ENCODE measurements around the gene TNPO1.
"Not testable (repeated sequence)": the region's sequence is repeated elsewhere in the genome, so short reads cannot be mapped to it uniquely, and the experiment has no call there.

Gene TNPO1

GRCh38 chr5:72788866-72789505 lies 27.5 kb upstream of the TNPO1 start:
- Histone ChIP-seq H4K20me1 (no peaks in the 10 kb centered on the region), H3K9me3 (replicated peaks in 1 of 11) (no peaks in the 10 kb centered on the region), H3K9ac (no peak overlapping the region), H3K4me1 (no peaks in the 10 kb centered on the region), H3K4me3 (no peak overlapping the region), H3K27me3 (no peaks in the 10 kb centered on the region), H3K4me2 (no peak overlapping the region), H3K27ac (no peak overlapping the region), H3K36me3 (no peaks in the 10 kb centered on the region)
- TF ChIP-seq Cebpa-rat (IDR thresholded peaks at IDR 0.05) = no peak

- Histone ChIP-seq H3K27ac (no peak overlapping the region), H3K4me1 (no peaks in the 10 kb centered on the region)
Observed at GRCh38 chr5:72790186-72790585, 26.3 kb upstream of the TNPO1 start.

GRCh38 chr5:72792662-72793061 lies 23.8 kb upstream of the TNPO1 start:
- H3K36me3 ChIP-seq; H3K4me1 ChIP-seq; H3K27me3 ChIP-seq; H3K4me2 ChIP-seq; H3K9me3 ChIP-seq (replicated peaks in 1 of 11); H3K4me3 ChIP-seq; H3K9ac ChIP-seq; H4K20me1 ChIP-seq; H3K27ac ChIP-seq: not testable (repeated sequence)

More at GRCh38 chr5:72790186-72790585, 26.3 kb upstream of the TNPO1 start:
- Histone ChIP-seq H3K36me3 (no peaks in the 10 kb centered on the region), H3K4me3 (no peak overlapping the region), H4K20me1 (no peaks in the 10 kb centered on the region), H3K4me2 (no peak overlapping the region), H3K27me3 (no peaks in the 10 kb centered on the region), H3K9ac (no peak overlapping the region), H3K9me3 (replicated peaks in 1 of 11) (no peaks in the 10 kb centered on the region)
- no peak for TF ChIP-seq Cebpa-rat (IDR thresholded peaks at IDR 0.05)

GRCh38 chr5:72796001-72796400 lies 20.5 kb upstream of the TNPO1 start:
- TF ChIP-seq Cebpa-rat (IDR thresholded peaks at IDR 0.05) = no peak
- H3K4me3 ChIP-seq = no peak overlapping the region
- no peaks in the 10 kb centered on the region for H3K9me3 ChIP-seq (replicated peaks in 1 of 11)
- no peak overlapping the region for H3K27ac ChIP-seq
- no peaks in the 10 kb centered on the region for H3K27me3 ChIP-seq
- no peaks in the 10 kb centered on the region for H3K4me1 ChIP-seq
- no peaks in the 10 kb centered on the region for H4K20me1 ChIP-seq
- H3K4me2 ChIP-seq = no peak overlapping the region
- H3K9ac ChIP-seq = no peak overlapping the region
- no peaks in the 10 kb centered on the region for H3K36me3 ChIP-seq

GRCh38 chr5:72799721-72800120 lies 16.7 kb upstream of the TNPO1 start:
- no peak overlapping the region for H3K4me3 ChIP-seq
- no peak overlapping the region for H3K4me2 ChIP-seq
- H3K9me3 ChIP-seq (replicated peaks in 1 of 11) = peaks cover 0 to 7% (median 3%) of the 10 kb centered on the region in 11 experiments; a peak in 6 of 22 replicates
- no peak for TF ChIP-seq Cebpa-rat (IDR thresholded peaks at IDR 0.05)
- H3K4me1 ChIP-seq = no peaks in the 10 kb centered on the region
- H3K9ac ChIP-seq = no peak overlapping the region
- no peaks in the 10 kb centered on the region for H4K20me1 ChIP-seq
- no peaks in the 10 kb centered on the region for H3K27me3 ChIP-seq
- no peaks in the 10 kb centered on the region for H3K36me3 ChIP-seq
- H3K27ac ChIP-seq = no peak overlapping the region

GRCh38 chr5:72808637-72809036 lies 7.8 kb upstream of the TNPO1 start:
- not testable (repeated sequence) for H3K36me3 ChIP-seq, H3K27ac ChIP-seq, H3K27me3 ChIP-seq, H4K20me1 ChIP-seq, H3K9ac ChIP-seq, H3K4me2 ChIP-seq, H3K4me3 ChIP-seq
- peaks cover 0 to 10% (median 0%) of the 10 kb centered on the region in 10 experiments; a peak in 2 of 20 replicates for H3K4me1 ChIP-seq
- peaks cover 0 to 20% (median 8%) of the 10 kb centered on the region in 11 experiments; a peak in 10 of 22 replicates for H3K9me3 ChIP-seq (replicated peaks in 1 of 11)

- Histone ChIP-seq H3K4me3 (no peak overlapping the region), H3K27ac (no peak overlapping the region), H3K36me3 (no peaks in the 10 kb centered on the region), H3K4me2 (no peak overlapping the region), H3K4me1 (peaks cover 0 to 18% (median 6%) of the 10 kb centered on the region in 10 experiments; a peak in 8 of 20 replicates), H3K9me3 (replicated peaks in 1 of 11) (peaks cover 0 to 7% (median 0%) of the 10 kb centered on the region in 11 experiments; a peak in 3 of 22 replicates), H4K20me1 (no peaks in the 10 kb centered on the region), H3K9ac (no peak overlapping the region), H3K27me3 (no peaks in the 10 kb centered on the region)
- no peak for TF ChIP-seq Cebpa-rat (IDR thresholded peaks at IDR 0.05)
Observed at GRCh38 chr5:72811849-72812248, 4.6 kb upstream of the TNPO1 start.

GRCh38 chr5:72812488-72812887 lies 4.0 kb upstream of the TNPO1 start:
- TF ChIP-seq Cebpa-rat (IDR thresholded peaks at IDR 0.05) = no peak
- no peak overlapping the region for H3K27ac ChIP-seq

GRCh38 chr5:72814104-72814503 lies 2.4 kb upstream of the TNPO1 start:
- no peak overlapping the region for H3K9ac ChIP-seq
- H3K27ac ChIP-seq = no peak overlapping the region
- H3K4me1 ChIP-seq = peaks cover 12 to 35% (median 23%) of the 10 kb centered on the region in 10 experiments
- peaks cover 0 to 2% (median 0%) of the 10 kb centered on the region in 11 experiments; a peak in 3 of 22 replicates for H3K9me3 ChIP-seq (replicated peaks in 1 of 11)
- no peak overlapping the region for H3K4me3 ChIP-seq
- H3K27me3 ChIP-seq = no peaks in the 10 kb centered on the region
- H3K4me2 ChIP-seq = no peak overlapping the region
- TF ChIP-seq Cebpa-rat (IDR thresholded peaks at IDR 0.05) = no peak
- H4K20me1 ChIP-seq = peaks cover 0 to 12% (median 0%) of the 10 kb centered on the region in 11 experiments; a peak in 6 of 22 replicates
- H3K36me3 ChIP-seq = no peaks in the 10 kb centered on the region

More at GRCh38 chr5:72812488-72812887, 4.0 kb upstream of the TNPO1 start:
- H3K4me2 ChIP-seq = peak overlapping the region in 3 of 11 experiments; percentile 9 to 21 (median 17); a peak in 2 of 22 replicates
- no peak overlapping the region for H3K4me3 ChIP-seq
- H4K20me1 ChIP-seq = no peaks in the 10 kb centered on the region
- H3K9me3 ChIP-seq (replicated peaks in 1 of 11) = peaks cover 0 to 7% (median 0%) of the 10 kb centered on the region in 11 experiments; a peak in 3 of 22 replicates
- peaks cover 0 to 19% (median 7%) of the 10 kb centered on the region in 10 experiments; a peak in 13 of 20 replicates for H3K4me1 ChIP-seq
- H3K27me3 ChIP-seq = no peaks in the 10 kb centered on the region
- H3K36me3 ChIP-seq = no peaks in the 10 kb centered on the region
- no peak overlapping the region for H3K9ac ChIP-seq

- H3K9ac ChIP-seq = no peak overlapping the region
- H3K4me1 ChIP-seq = peaks cover 14 to 39% (median 26%) of the 10 kb centered on the region in 10 experiments
- H3K4me3 ChIP-seq = no peak overlapping the region
- H3K36me3 ChIP-seq = no peaks in the 10 kb centered on the region
- no peak for TF ChIP-seq Cebpa-rat (IDR thresholded peaks at IDR 0.05)
- H3K4me2 ChIP-seq = no peak overlapping the region
- no peaks in the 10 kb centered on the region for H3K9me3 ChIP-seq (replicated peaks in 1 of 11)
- no peaks in the 10 kb centered on the region for H3K27me3 ChIP-seq
- H3K27ac ChIP-seq = no peak overlapping the region
- peaks cover 0 to 20% (median 7%) of the 10 kb centered on the region in 11 experiments; a peak in 7 of 22 replicates for H4K20me1 ChIP-seq
Observed at GRCh38 chr5:72814864-72815263, 1.6 kb upstream of the TNPO1 start.
